ENCODE measurements around the gene TLE7.

GRCh38 chr16:71426880-71427615 is 14.8 kb downstream of the TLE7 start:
- no peak for TF ChIP-seq CTCF (conservative IDR thresholded peaks at IDR 0.05; ENCODE audit: low read length)
- TF ChIP-seq EZH2phosphoT487 (IDR thresholded peaks at IDR 0.05; ENCODE audit: borderline replicate concordance, low read depth, low read length) = no peak

Data from OCI-LY7 (cell line).